HG03442 (cell line): ENCODE results near the gene TEAD2.
"Not testable (repeated sequence)": the region's sequence is repeated elsewhere in the genome, so short reads cannot be mapped to it uniquely, and the experiment has no call there.

ENCODE experiments used
- ATAC-seq: cut with Tn5 transposase; IDR thresholded peaks from one replicate; pipeline ENCODE4 v1.9.1; 2021; ENCODE audit warnings: mild to moderate bottlenecking, moderate library complexity; ENCODE audit not compliant: unreplicated experiment

The TEAD2 gene

GRCh38 chr19:49387936-49388372 is 25.7 kb upstream of the TEAD2 start, which contains the start of gene KASH5:
TSS of gene KASH5 (plus strand) at chr19:49388249. CDS start at chr19:49390884, 2,635 bp downstream.
- no peak for ATAC-seq

- ATAC-seq: no peak
These were observed 21.4 kb upstream of the TEAD2 start for GRCh38 chr19:49383599-49383998.

GRCh38 chr19:49382639-49383038 is 20.4 kb upstream of the TEAD2 start:
- ATAC-seq: no peak

- no peak for ATAC-seq
These were observed 18.2 kb upstream of the TEAD2 start for GRCh38 chr19:49380391-49380790.

GRCh38 chr19:49378512-49378911 is 16.3 kb upstream of the TEAD2 start:
- no peak for ATAC-seq

- no peak for ATAC-seq
These were observed 12.6 kb upstream of the TEAD2 start for GRCh38 chr19:49374665-49375434.

- ATAC-seq: not testable (repeated sequence)
These were observed 11.0 kb upstream of the TEAD2 start for GRCh38 chr19:49373174-49373573.

GRCh38 chr19:49371184-49371583 is 9.0 kb upstream of the TEAD2 start:
- ATAC-seq: no peak

- ATAC-seq: no peak
These were observed 6.6 kb upstream of the TEAD2 start for GRCh38 chr19:49368711-49369358.

GRCh38 chr19:49366110-49366509 is 3.9 kb upstream of the TEAD2 start:
- ATAC-seq: no peak

- ATAC-seq: no peak
These were observed 2.0 kb upstream of the TEAD2 start for GRCh38 chr19:49364083-49364737.

GRCh38 chr19:49363268-49364082 is 1.3 kb upstream of the TEAD2 start, which contains the start of gene DKKL1:
TSS of gene DKKL1 (plus strand) at chr19:49363877. CDS start at chr19:49363999, 122 bp downstream.
- peak; percentile 55 for ATAC-seq

GRCh38 chr19:49362929-49363267 is 682 bp upstream of the TEAD2 start:
- ATAC-seq: no peak

GRCh38 chr19:49361438-49362047 is 673 bp downstream of the TEAD2 start:
- ATAC-seq: no peak

- no peak for ATAC-seq
These were observed 2.1 kb downstream of the TEAD2 start for GRCh38 chr19:49359851-49360820.

GRCh38 chr19:49357186-49357585 is 5.0 kb downstream of the TEAD2 start:
- no peak for ATAC-seq

GRCh38 chr19:49356382-49356781 is 5.8 kb downstream of the TEAD2 start:
- ATAC-seq: no peak

GRCh38 chr19:49355909-49356353 is 6.3 kb downstream of the TEAD2 start:
- ATAC-seq: no peak

GRCh38 chr19:49349567-49349966 is 12.6 kb downstream of the TEAD2 start:
- no peak for ATAC-seq
